Measurements from ENCODE around the gene SERPINB3. TPM values are rescaled to one million over a fixed set of nuclear protein-coding genes. Genes with fewer than 3 reads are reported as not detected.
"Not testable (repeated sequence)": the region's sequence is repeated elsewhere in the genome, so short reads cannot be mapped to it uniquely, and the experiment has no call there.

SERPINB3 gene
- total RNA-seq, 1 experiment from 2014 or later, result not detected

GRCh38 chr18:63646936-63647335, 14.8 kb downstream of the SERPINB3 start:
- peak; percentile 14 for DNase-seq (ENCODE audit: low read depth)

- DNase-seq (ENCODE audit: low read depth), result not testable (repeated sequence)
Measured at GRCh38 chr18:63644694-63645093, 17.0 kb downstream of the SERPINB3 start.

DNA sequence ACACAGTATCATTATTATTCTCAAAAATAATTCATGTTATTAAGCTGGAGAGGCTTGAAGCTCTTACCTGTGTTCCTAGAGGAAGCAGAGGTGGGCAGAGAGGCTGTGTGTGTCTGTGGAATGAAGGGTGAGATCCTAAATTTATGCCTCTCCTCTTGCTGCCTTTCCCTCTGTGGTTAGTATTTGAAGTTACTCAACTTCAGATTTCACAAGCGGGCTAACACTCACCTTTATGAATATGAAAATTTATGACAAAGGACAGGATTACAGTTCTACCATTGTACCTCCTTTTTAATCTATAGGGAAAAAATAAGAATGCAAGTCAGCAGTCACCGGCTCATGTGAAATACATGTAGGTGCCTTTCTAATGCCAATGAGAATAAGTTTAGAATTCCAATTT, 17.6 kb downstream of the SERPINB3 start, which contains the start of gene SERPINB4:
TSS of gene SERPINB4 (minus strand) at position 115 of the 400 bp plus-strand sequence. CDS start 679 bp downstream, outside the sequence.
- not testable (repeated sequence) for DNase-seq (ENCODE audit: low read depth)

DNA sequence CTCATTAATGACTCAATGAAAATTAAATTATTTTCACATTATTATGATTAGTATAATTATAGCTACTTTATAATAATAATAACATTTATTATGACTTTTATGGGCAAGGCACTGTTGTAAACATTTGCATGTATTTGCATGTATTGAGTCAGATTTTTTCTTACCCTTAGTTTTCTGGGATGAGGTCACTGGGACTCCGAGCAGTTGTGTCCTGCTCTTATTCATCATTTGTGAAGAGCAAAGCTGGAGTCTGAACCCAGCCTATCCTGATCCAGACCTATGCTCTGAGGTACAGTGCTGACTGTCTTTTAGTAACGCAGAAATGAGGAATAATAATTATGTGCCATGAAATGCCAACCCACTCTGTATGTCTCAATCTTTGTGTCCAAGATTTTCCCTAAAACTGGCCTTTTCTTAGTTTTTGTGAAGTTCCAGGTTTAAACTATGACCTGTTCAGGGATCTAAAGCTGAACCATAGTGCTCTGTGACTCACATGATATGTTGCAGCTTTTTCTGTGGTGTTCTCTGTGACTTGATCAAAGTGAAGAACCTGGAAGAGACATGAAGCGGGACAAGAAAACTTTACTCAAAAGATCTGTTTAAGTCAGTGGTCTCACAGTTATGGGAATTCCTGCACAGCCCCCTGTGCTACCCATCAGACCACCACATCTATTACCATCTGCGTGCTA, 18.9 kb downstream of the SERPINB3 start:
- peak; percentile 12 for DNase-seq (ENCODE audit: low read depth)

GRCh38 chr18:63641157-63641680, 20.5 kb downstream of the SERPINB3 start:
- peak; percentile 39 for DNase-seq (ENCODE audit: low read depth)

DNA sequence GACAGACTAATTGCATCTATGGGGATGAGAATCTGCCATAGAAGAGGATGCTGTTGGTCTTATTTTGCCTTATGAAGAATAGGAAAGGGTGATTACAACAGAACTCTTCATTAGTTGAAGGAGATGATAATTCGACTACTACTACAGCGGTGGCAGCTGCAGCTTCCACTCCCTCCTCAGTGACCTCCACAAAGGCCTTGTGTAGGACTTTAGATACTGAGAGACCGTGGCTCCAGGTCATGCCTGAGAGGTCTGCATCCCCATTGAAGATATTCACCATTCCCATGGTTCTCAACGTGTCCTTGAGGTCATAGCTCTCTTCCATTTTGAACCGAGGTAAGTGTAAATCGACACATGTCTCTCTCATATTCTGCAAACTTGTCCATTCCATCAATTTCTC, 24.0 kb downstream of the SERPINB3 start:
- DNase-seq (ENCODE audit: low read depth), result no peak

DNA sequence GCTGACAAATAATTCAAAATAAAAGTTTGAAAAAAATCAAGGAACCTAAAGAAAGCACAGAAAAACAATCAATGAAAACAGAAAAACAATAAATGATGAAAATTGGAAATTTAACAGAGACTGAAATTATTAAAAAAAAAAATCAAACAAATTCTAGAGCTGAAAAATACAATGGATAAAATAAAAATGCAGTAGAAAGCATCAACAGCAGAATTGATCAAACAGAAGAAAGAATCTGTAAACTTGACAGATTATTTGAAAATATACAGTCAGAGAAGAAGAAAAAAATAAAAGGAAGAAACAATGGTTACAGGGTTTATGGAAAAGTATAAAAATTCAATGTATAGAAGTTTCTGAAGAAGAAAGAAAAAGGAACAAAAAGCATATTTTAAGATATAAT, 33.9 kb downstream of the SERPINB3 start:
- DNase-seq (ENCODE audit: low read depth), result no peak

DNA sequence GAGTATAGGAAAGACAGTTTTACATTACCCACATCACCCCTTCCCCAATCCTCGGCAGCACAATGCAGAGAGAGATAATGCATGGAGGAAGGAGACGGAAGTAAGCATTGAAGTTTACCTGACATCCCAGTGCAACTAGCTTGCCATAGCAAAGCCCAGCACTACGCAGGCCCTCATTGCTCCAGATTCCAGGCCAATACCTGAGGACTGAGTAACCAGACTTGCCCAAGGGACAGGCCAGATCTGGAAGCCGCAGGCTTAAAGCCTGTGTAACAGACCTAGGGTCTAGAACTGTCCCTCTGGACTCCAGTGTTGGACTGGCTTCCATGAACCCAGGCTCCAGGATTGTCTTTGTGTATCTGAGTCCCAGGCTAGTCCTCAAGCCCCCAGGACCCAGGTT, 35.3 kb downstream of the SERPINB3 start:
- no peak for DNase-seq (ENCODE audit: low read depth)

DNA sequence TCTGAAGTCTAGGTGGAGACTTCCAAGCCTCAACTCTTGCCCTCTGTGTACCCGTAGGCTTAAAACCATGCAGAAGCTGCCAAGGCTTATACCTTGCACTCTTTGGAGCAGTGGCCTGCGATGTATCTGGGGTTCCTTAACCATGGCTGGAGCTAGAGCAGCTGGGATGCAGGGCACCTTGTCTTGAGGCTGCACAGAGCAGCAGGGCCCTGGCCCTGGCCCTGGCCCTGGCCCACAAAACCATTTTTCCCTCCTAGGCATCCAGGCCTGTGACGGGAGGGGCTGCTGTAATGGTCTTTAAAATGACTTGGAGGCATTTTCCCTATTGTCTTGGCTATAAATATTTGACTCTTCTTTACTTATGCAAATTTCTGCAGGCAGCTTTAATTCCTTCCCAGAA, 36.8 kb downstream of the SERPINB3 start:
- DNase-seq (ENCODE audit: low read depth), result no peak

DNA sequence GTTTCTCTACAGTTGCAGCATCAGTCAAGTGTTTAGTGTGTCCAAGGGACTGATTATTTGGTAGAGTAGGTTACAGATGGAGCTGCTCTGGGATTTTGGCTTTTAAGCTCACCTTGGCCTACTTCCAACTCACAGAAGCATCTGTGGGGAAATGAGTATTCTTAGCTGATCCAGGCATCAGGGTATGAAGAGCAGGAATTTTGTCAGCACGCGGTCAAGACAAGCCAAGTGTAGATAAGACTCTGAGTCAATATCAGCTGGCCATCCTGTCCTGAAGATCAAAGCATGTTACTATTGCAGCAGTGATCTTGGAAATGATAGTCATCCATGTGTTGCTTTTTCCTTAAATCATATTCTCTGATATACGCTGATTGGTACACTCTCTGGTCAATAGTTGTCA, 42.0 kb downstream of the SERPINB3 start:
- DNase-seq (ENCODE audit: low read depth), result no peak

DNA sequence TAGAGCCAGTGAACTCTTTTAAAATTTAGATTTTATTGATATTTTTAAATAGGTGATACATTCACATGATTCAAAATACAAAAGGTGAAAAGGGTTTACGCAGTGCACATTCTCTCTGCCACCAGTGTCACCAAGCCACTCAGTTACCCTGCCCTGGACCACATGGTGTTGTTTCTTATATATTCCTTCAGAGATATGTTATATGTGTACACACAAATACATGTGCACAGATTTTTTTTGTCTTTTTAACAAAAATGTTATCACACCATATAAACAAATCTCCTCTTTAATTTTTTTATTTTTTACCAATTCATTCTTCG, 43.8 kb downstream of the SERPINB3 start:
- DNase-seq (ENCODE audit: low read depth), result no peak

- DNase-seq (ENCODE audit: low read depth), result no peak
Measured at GRCh38 chr18:63617049-63617914, 44.4 kb downstream of the SERPINB3 start.

- DNase-seq (ENCODE audit: low read depth), result no peak
Measured at GRCh38 chr18:63613420-63613819, 48.3 kb downstream of the SERPINB3 start.

DNA sequence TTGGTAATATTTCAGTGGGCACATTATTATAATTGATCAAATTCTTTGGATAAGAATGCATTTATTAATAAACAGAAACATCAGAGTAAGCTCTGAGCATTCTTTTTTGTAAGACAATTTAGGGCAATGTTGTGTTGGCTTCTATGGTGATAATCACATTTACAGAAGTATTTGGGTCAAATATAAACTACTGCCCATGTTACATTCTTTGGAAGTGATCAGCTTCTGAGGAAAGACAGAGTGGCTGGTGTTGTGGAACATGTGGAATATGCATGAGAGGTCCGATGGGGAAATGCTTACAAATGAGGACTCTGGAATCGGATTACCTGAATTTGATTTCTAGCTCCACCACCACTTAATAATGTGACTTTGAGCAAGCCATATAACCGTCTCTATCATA, 55.2 kb downstream of the SERPINB3 start:
- no peak for DNase-seq (ENCODE audit: low read depth)

Other genes starting within 250 kb of the SERPINB3 start
- 40.3 and 45.5 TPM in 2 replicates for gene VPS4B, start 239.4 kb downstream of the SERPINB3 start, total RNA-seq (2014; rRNA removed)
- not detected in 2 replicates for gene SERPINB5, start 184.9 kb downstream of the SERPINB3 start, total RNA-seq (2014; rRNA removed)
- 0.29 TPM in 1 of 2 replicates, not detected in the other for gene SERPINB12, start 119.5 kb downstream of the SERPINB3 start, total RNA-seq (2014; rRNA removed)
- not detected in 2 replicates for gene SERPINB13, start 74.5 kb downstream of the SERPINB3 start, total RNA-seq (2014; rRNA removed)
- gene SERPINB4, start 17.6 kb downstream of the SERPINB3 start, total RNA-seq (2014; rRNA removed), result not detected in 2 replicates
- gene SERPINB11, start 41.1 kb upstream of the SERPINB3 start, total RNA-seq (2014; rRNA removed), result not detected in 2 replicates
- 7.2 and 12.6 TPM in 2 replicates for gene SERPINB7, start 113.5 kb upstream of the SERPINB3 start, total RNA-seq (2014; rRNA removed)
- 0.80 and 1.0 TPM in 2 replicates for gene SERPINB2, start 225.8 kb upstream of the SERPINB3 start, total RNA-seq (2014; rRNA removed)
- not detected in 2 replicates for gene SERPINB10, start 246.1 kb upstream of the SERPINB3 start, total RNA-seq (2014; rRNA removed)

Measured in LHCN-M2 (cell line).